Midbrain (tissue), 1 donor: ENCODE results near the gene UVSSA.

Experiments used
- DNase-seq: peaks from one replicate; lab custom pipeline; 2025; lab: John Stamatoyannopoulos, UW

Gene UVSSA

GRCh38 chr4:1407657-1408333, 60.8 kb downstream of the UVSSA start:
- no peak for DNase-seq

DNA sequence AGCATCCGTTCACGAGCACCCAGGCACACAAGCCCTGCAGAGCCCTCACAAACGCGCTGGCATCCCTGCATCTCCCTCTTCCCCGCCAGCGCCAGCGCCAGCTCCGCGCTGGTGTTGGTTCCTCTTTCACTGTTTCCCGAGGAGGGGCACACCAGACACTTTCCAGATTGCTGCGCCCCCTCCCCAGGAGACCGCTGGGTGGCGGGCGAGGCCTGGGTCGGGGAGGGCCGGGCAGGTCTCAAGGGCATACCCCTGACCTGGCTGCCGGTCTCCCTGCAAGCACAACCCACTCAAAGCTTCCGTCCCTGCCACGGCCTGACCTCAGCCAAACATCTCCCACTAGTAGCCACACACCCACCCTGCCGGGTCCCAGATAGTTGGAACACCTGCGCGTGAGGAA, 61.4 kb downstream of the UVSSA start:
- DNase-seq = no peak

GRCh38 chr4:1409079-1409478, 62.1 kb downstream of the UVSSA start:
- DNase-seq = no peak

- DNase-seq = no peak
Measured at GRCh38 chr4:1409491-1410425, 62.8 kb downstream of the UVSSA start.

GRCh38 chr4:1410491-1411325, 63.7 kb downstream of the UVSSA start:
- no peak for DNase-seq

- DNase-seq = no peak
Measured at GRCh38 chr4:1411436-1412375, 64.7 kb downstream of the UVSSA start.

- DNase-seq = no peak
Measured at GRCh38 chr4:1412376-1413203, 65.6 kb downstream of the UVSSA start.

GRCh38 chr4:1413204-1413663, 66.2 kb downstream of the UVSSA start:
- no peak for DNase-seq

DNA sequence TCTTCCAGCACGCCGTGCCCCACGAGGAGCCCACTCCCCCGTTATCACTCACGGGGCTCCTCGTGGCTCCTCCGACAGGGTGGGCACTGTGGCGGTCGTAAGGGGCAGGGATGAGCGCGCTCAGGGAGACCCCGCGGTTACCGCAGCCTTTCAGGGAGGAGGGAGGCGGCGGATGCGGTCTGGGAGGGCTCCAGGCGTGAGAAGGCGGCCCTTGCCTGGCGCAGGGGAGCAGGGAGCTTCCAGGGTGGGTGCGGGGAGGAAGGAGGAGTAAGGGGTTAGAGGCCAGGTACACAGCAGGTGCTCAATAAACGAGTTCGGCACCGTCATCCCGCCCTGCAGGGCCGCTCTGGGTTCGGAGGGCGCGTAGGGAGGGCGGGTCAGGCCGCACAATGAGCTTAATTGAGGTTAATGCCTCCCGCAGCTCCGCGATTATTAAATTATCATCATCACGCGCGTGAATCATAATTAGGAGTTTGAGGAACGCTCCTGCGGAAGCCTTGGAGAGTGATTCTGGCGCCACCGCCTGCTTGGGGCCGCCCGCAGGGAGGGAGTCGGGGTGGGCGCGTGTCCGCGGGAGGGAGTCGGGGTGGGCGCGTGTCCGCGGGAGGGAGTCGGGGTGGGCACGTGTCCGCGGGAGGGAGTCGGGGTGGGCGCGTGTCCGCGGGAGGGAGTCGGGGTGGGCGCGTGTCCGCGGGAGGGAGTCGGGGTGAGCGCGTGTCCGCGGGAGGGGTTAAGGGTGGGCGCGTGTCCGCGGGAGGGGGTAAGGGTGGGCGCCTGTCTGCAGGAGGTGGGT, 66.9 kb downstream of the UVSSA start:
- DNase-seq = no peak

DNA sequence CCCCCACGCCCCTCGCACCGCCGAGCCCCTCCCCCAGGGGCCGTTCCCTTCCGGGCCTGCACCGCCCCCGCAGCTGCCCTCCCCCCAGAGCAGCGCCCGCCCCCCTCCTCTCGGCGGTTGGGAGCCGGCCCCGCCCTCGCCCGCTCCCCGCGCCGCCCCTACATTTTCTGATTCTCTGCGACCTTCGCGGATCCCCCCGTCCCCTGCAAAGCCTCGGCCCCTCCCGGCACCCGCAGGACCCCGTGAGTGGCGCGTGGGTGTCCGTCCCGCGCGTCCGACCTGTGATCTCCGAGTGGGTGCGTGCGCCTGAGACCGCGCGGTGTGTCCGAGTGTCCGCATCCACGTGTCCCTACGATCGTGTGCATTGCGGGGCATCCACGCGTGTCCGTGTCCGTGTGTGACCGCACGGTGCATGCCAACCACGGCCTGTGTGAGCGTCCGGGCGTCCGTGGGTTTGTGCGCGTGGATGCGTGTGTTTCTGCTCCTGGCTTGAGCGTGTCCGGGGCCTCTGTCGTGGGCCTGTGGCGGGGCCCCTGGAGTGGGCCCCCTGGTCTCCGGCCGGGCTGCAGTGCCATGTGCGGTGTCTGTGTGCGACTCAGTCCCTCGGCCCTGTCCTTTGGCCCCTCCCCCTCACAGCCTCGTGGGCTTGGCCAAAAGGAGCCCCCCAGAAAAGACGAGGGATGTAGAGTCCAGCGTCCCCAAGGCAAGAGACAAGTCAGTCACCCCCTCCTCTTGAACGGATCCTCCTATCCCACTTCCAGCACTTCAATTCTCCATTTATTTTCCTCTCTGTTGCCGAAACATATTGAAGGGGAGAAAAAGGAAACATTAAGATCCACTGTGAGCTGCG, 68.0 kb downstream of the UVSSA start:
- no peak for DNase-seq

DNA sequence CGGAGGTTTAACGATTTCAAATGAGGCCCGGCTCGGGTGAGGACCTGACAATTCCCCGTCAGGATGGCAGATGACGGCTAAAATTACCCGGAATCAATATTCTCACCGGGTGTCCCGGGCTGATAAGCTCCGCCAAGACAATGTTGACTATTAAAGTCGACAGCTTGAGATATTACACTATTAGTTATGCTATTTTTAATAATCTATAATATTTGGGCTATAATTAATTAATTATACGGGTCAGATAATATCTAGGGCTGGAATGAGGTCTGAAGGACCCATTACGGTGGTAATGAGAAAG, 68.6 kb downstream of the UVSSA start:
- no peak for DNase-seq

- no peak for DNase-seq
Measured at GRCh38 chr4:1416051-1416947, 69.3 kb downstream of the UVSSA start.

DNA sequence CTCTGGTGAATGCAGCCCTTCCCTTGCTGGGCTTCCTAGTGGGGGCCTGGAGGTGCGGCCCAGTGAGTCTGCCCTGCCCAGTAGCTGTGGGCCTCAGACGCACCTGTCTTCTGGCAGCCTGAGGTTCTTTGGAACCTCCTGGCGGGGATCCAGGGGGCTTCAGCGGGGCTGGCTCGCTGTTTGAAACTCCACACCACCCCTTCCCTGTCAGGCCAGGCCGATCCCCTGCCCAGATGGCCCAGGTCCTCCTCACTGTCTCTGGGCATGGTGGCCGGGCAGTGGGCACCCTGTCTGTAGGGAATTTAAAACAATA, 69.9 kb downstream of the UVSSA start:
- no peak for DNase-seq

GRCh38 chr4:1417522-1418390, 70.7 kb downstream of the UVSSA start:
- DNase-seq = no peak

DNA sequence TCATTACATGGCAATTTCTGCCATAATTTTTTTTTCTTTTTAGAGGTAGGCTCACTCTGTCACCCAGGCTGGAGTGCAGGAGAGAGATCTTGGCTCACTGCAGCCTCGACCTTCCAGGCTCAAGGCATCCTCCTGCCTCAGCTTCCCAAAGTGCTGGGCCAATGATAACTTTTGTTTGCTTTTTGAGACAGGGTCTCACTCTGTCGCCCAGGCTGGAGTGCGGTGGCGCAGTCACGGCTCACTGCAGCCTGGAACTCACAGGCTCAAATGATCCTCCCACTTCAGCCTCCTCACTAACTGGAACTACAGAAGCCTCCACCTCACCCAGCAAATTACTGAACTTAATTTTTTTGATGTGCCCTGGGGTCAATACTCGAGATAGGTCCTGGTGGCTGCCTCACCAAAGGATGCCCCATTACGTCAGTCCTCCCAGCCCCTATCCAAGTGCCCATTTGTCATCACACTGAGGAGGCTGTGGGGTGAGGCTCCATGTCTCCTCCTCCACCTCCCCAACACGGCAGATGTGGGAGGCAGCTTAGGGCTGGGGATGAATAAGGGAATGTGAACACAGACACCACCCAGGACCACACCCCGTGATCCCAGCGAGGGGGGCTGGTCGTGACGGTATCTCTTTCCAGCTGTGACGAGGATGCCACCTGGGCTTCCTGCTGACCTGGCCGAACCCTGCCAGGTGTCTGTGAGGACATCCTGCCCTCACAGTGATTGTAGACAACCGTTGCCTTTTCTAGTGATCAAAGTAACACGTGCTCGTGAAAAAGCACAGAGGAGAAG, 71.7 kb downstream of the UVSSA start:
- no peak for DNase-seq

DNA sequence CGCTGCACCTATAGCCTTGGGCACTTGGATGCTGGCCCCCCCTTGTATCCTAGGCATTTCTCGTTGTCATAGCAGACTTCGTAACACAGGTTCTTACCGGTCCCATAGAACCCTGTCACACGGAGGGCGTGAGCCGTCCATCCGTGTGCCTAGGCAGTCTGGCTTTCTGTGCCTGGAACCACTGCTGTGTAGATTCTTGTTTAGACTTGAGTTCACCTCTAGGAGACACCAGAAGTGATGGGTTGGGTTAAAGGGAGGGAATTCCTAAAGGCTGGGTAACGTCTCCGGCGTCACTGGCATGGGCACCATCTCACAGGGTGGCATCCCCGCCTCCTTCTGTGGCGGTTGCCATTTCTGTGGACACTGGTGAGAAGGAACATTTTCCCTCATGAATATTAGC, 72.7 kb downstream of the UVSSA start:
- DNase-seq = no peak
